ENCODE results near the gene CPNE9.

CPNE9 gene

GRCh38 chr3:9676785-9677184, 26.8 kb upstream of the CPNE9 start:
- H3K27ac ChIP-seq (ENCODE audit: low read depth, low read length): no peak overlapping the region
- no peaks in the 10 kb centered on the region for H3K27me3 ChIP-seq (ENCODE audit: control insufficient read depth, insufficient read depth, low read length)
- no peaks in the 10 kb centered on the region for H3K9me3 ChIP-seq (ENCODE audit: control insufficient read depth, insufficient read depth, low read length)
- H3K4me1 ChIP-seq (ENCODE audit: control insufficient read depth, insufficient read depth, low read length): no peaks in the 10 kb centered on the region
- no peak overlapping the region for H3K9ac ChIP-seq (ENCODE audit: low read depth, low read length)
- peaks cover 92% of the 10 kb centered on the region for H3K36me3 ChIP-seq (ENCODE audit: control insufficient read depth, insufficient read depth, low read length)
- no peak overlapping the region for H3K4me3 ChIP-seq (ENCODE audit: low read depth, low read length)

- H3K27ac ChIP-seq (ENCODE audit: low read depth, low read length): no peak overlapping the region
- peaks cover 91% of the 10 kb centered on the region for H3K36me3 ChIP-seq (ENCODE audit: control insufficient read depth, insufficient read depth, low read length)
- H3K9ac ChIP-seq (ENCODE audit: low read depth, low read length): no peak overlapping the region
- no peaks in the 10 kb centered on the region for H3K9me3 ChIP-seq (ENCODE audit: control insufficient read depth, insufficient read depth, low read length)
- H3K27me3 ChIP-seq (ENCODE audit: control insufficient read depth, insufficient read depth, low read length): no peaks in the 10 kb centered on the region
- H3K4me3 ChIP-seq (ENCODE audit: low read depth, low read length): no peak overlapping the region
- no peaks in the 10 kb centered on the region for H3K4me1 ChIP-seq (ENCODE audit: control insufficient read depth, insufficient read depth, low read length)
Observed at GRCh38 chr3:9678493-9678892, 25.1 kb upstream of the CPNE9 start.

GRCh38 chr3:9679476-9680080, 24.1 kb upstream of the CPNE9 start:
- Histone ChIP-seq H3K9ac (ENCODE audit: low read depth, low read length) (no peak overlapping the region), H3K4me3 (ENCODE audit: low read depth, low read length) (no peak overlapping the region), H3K36me3 (ENCODE audit: control insufficient read depth, insufficient read depth, low read length) (peaks cover 90% of the 10 kb centered on the region), H3K9me3 (ENCODE audit: control insufficient read depth, insufficient read depth, low read length) (no peaks in the 10 kb centered on the region), H3K4me1 (ENCODE audit: control insufficient read depth, insufficient read depth, low read length) (no peaks in the 10 kb centered on the region), H3K27ac (ENCODE audit: low read depth, low read length) (no peak overlapping the region), H3K27me3 (ENCODE audit: control insufficient read depth, insufficient read depth, low read length) (no peaks in the 10 kb centered on the region)

GRCh38 chr3:9681011-9681722, 22.5 kb upstream of the CPNE9 start:
- no peaks in the 10 kb centered on the region for H3K9me3 ChIP-seq (ENCODE audit: control insufficient read depth, insufficient read depth, low read length)
- peaks cover 92% of the 10 kb centered on the region for H3K36me3 ChIP-seq (ENCODE audit: control insufficient read depth, insufficient read depth, low read length)
- H3K4me3 ChIP-seq (ENCODE audit: low read depth, low read length): no peak overlapping the region
- H3K4me1 ChIP-seq (ENCODE audit: control insufficient read depth, insufficient read depth, low read length): no peaks in the 10 kb centered on the region
- H3K27me3 ChIP-seq (ENCODE audit: control insufficient read depth, insufficient read depth, low read length): no peaks in the 10 kb centered on the region
- no peak overlapping the region for H3K27ac ChIP-seq (ENCODE audit: low read depth, low read length)
- no peak overlapping the region for H3K9ac ChIP-seq (ENCODE audit: low read depth, low read length)

- H3K4me3 ChIP-seq (ENCODE audit: low read depth, low read length): no peak overlapping the region
- H3K4me1 ChIP-seq (ENCODE audit: control insufficient read depth, insufficient read depth, low read length): no peaks in the 10 kb centered on the region
- no peaks in the 10 kb centered on the region for H3K9me3 ChIP-seq (ENCODE audit: control insufficient read depth, insufficient read depth, low read length)
- no peak overlapping the region for H3K27ac ChIP-seq (ENCODE audit: low read depth, low read length)
- peaks cover 95% of the 10 kb centered on the region for H3K36me3 ChIP-seq (ENCODE audit: control insufficient read depth, insufficient read depth, low read length)
- H3K27me3 ChIP-seq (ENCODE audit: control insufficient read depth, insufficient read depth, low read length): no peaks in the 10 kb centered on the region
- no peak overlapping the region for H3K9ac ChIP-seq (ENCODE audit: low read depth, low read length)
Observed at GRCh38 chr3:9681723-9682081, 21.9 kb upstream of the CPNE9 start.

GRCh38 chr3:9682096-9682495, 21.5 kb upstream of the CPNE9 start:
- Histone ChIP-seq H3K9ac (ENCODE audit: low read depth, low read length) (no peak overlapping the region), H3K27ac (ENCODE audit: low read depth, low read length) (no peak overlapping the region), H3K4me1 (ENCODE audit: control insufficient read depth, insufficient read depth, low read length) (no peaks in the 10 kb centered on the region), H3K9me3 (ENCODE audit: control insufficient read depth, insufficient read depth, low read length) (no peaks in the 10 kb centered on the region), H3K4me3 (ENCODE audit: low read depth, low read length) (no peak overlapping the region), H3K36me3 (ENCODE audit: control insufficient read depth, insufficient read depth, low read length) (peaks cover 95% of the 10 kb centered on the region), H3K27me3 (ENCODE audit: control insufficient read depth, insufficient read depth, low read length) (no peaks in the 10 kb centered on the region)

GRCh38 chr3:9683426-9683825, 20.2 kb upstream of the CPNE9 start:
- Histone ChIP-seq H3K4me3 (ENCODE audit: low read depth, low read length) (no peak overlapping the region), H3K9me3 (ENCODE audit: control insufficient read depth, insufficient read depth, low read length) (no peaks in the 10 kb centered on the region), H3K9ac (ENCODE audit: low read depth, low read length) (no peak overlapping the region), H3K27me3 (ENCODE audit: control insufficient read depth, insufficient read depth, low read length) (no peaks in the 10 kb centered on the region), H3K36me3 (ENCODE audit: control insufficient read depth, insufficient read depth, low read length) (peaks cover 95% of the 10 kb centered on the region), H3K4me1 (ENCODE audit: control insufficient read depth, insufficient read depth, low read length) (no peaks in the 10 kb centered on the region), H3K27ac (ENCODE audit: low read depth, low read length) (no peak overlapping the region)

GRCh38 chr3:9685216-9686049, 18.2 kb upstream of the CPNE9 start:
- Histone ChIP-seq H3K27me3 (ENCODE audit: control insufficient read depth, insufficient read depth, low read length) (no peaks in the 10 kb centered on the region), H3K9ac (ENCODE audit: low read depth, low read length) (no peak overlapping the region), H3K9me3 (ENCODE audit: control insufficient read depth, insufficient read depth, low read length) (no peaks in the 10 kb centered on the region), H3K4me1 (ENCODE audit: control insufficient read depth, insufficient read depth, low read length) (no peaks in the 10 kb centered on the region), H3K36me3 (ENCODE audit: control insufficient read depth, insufficient read depth, low read length) (peaks cover 96% of the 10 kb centered on the region), H3K4me3 (ENCODE audit: low read depth, low read length) (no peak overlapping the region), H3K27ac (ENCODE audit: low read depth, low read length) (no peak overlapping the region)

- no peaks in the 10 kb centered on the region for H3K27me3 ChIP-seq (ENCODE audit: control insufficient read depth, insufficient read depth, low read length)
- H3K9ac ChIP-seq (ENCODE audit: low read depth, low read length): no peak overlapping the region
- peaks cover 97% of the 10 kb centered on the region for H3K36me3 ChIP-seq (ENCODE audit: control insufficient read depth, insufficient read depth, low read length)
Observed at GRCh38 chr3:9686050-9686550, 17.5 kb upstream of the CPNE9 start.

GRCh38 chr3:9686703-9687102, 16.9 kb upstream of the CPNE9 start:
- Histone ChIP-seq H3K9me3 (ENCODE audit: control insufficient read depth, insufficient read depth, low read length) (no peaks in the 10 kb centered on the region), H3K9ac (ENCODE audit: low read depth, low read length) (no peak overlapping the region), H3K4me1 (ENCODE audit: control insufficient read depth, insufficient read depth, low read length) (no peaks in the 10 kb centered on the region), H3K27ac (ENCODE audit: low read depth, low read length) (no peak overlapping the region), H3K4me3 (ENCODE audit: low read depth, low read length) (no peak overlapping the region), H3K27me3 (ENCODE audit: control insufficient read depth, insufficient read depth, low read length) (no peaks in the 10 kb centered on the region), H3K36me3 (ENCODE audit: control insufficient read depth, insufficient read depth, low read length) (peaks cover 96% of the 10 kb centered on the region)

More at GRCh38 chr3:9686050-9686550, 17.5 kb upstream of the CPNE9 start:
- no peaks in the 10 kb centered on the region for H3K4me1 ChIP-seq (ENCODE audit: control insufficient read depth, insufficient read depth, low read length)
- H3K9me3 ChIP-seq (ENCODE audit: control insufficient read depth, insufficient read depth, low read length): no peaks in the 10 kb centered on the region
- H3K4me3 ChIP-seq (ENCODE audit: low read depth, low read length): no peak overlapping the region
- H3K27ac ChIP-seq (ENCODE audit: low read depth, low read length): no peak overlapping the region

GRCh38 chr3:9687514-9687913, 16.1 kb upstream of the CPNE9 start:
- Histone ChIP-seq H3K27ac (ENCODE audit: low read depth, low read length) (no peak overlapping the region), H3K36me3 (ENCODE audit: control insufficient read depth, insufficient read depth, low read length) (peaks cover 92% of the 10 kb centered on the region), H3K27me3 (ENCODE audit: control insufficient read depth, insufficient read depth, low read length) (no peaks in the 10 kb centered on the region), H3K4me1 (ENCODE audit: control insufficient read depth, insufficient read depth, low read length) (no peaks in the 10 kb centered on the region), H3K9me3 (ENCODE audit: control insufficient read depth, insufficient read depth, low read length) (no peaks in the 10 kb centered on the region), H3K9ac (ENCODE audit: low read depth, low read length) (no peak overlapping the region), H3K4me3 (ENCODE audit: low read depth, low read length) (no peak overlapping the region)

All from HUES48 (cell line).